ENCODE data around the gene ATP5IF1.
A peak's percentile ranks its signal among the peaks of the same experiment; 100 is the strongest.

Gene ATP5IF1

DNA sequence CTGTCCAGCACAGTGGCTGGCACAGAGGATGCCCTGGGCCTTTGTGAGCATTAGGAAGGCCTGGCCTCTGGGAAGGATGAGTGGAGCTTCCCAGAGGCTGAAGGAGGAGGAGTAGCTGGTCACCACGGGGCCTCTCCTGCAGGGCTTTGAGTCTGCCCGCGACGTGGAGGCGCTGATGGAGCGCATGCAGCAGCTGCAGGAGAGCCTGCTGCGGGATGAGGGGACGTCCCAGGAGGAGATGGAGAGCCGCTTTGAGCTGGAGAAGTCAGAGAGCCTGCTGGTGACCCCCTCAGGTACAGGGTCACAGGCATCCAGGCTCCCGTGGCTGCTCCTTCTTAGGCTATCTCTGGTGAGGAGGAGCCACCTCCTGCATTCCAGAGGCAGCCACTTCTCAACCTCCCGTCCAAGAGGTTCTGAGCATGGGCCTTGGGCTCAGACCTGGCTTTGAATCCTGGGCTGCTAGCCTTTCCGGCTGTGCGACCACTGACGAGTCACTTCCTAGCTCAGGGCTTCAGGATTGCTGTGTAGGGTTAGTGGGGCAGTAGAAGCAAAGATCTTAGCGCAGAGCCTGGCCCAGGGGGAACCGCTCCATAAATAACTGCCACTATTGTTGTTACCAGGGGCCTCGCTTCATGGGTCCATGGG is 37.4 kb downstream of the ATP5IF1 start:
- no peak overlapping the region for H3K27ac Mint-ChIP-seq

DNA sequence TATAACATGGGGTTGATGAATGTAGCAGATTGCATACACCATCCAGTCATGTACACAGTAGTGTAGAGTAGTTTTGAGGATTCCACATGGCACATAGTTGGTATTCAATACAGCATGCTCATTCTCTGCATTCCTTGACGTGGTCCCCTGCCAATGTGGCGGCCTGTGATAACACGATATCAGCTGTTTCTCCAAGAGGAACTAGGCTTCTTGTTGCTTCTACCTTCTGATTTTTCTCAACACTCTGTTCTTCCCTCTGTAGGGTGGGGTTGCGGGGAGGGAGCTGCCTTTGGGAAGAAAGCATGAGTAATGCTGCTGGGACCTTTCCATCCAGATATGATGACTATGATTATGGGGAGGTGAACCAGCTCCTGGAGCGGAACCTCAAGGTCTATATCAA is 42.8 kb downstream of the ATP5IF1 start:
- Mint-ChIP-seq H3K27ac (no peak overlapping the region), H3K4me1 (no peaks in the 10 kb centered on the region), H3K36me3 (peaks cover 19% of the 10 kb centered on the region), H3K27me3 (no peaks in the 10 kb centered on the region), H3K9me3 (no peaks in the 10 kb centered on the region), H3K4me3 (no peak overlapping the region)

More for the DNA sequence above, 37.4 kb downstream of the ATP5IF1 start:
- H3K9me3 Mint-ChIP-seq, result no peaks in the 10 kb centered on the region
- no peaks in the 10 kb centered on the region for H3K4me1 Mint-ChIP-seq
- no peaks in the 10 kb centered on the region for H3K27me3 Mint-ChIP-seq
- H3K36me3 Mint-ChIP-seq, result peaks cover 12% of the 10 kb centered on the region
- H3K4me3 Mint-ChIP-seq, result no peak overlapping the region

DNA sequence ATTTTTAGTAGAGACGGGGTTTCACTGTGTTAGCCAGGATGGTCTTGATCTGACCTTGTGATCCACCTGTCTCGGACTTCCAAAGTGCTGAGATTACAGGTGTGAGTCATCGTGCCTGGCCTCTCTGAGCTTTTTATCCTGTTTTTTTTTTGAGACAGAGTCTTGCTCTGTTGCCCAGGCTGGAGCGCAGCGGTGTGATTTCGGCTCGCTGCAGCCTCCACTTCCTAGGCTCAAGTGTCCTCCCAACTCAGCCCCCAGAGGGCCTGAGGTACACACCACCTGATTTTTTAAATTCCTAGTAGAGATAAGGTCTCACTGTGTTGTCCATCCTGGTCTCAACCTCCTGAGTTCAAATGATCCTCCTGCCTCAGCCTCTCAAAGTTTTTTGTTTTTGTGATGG is 43.8 kb downstream of the ATP5IF1 start:
- Mint-ChIP-seq H3K4me1 (no peaks in the 10 kb centered on the region), H3K27ac (no peak overlapping the region), H3K4me3 (no peak overlapping the region), H3K36me3 (peaks cover 19% of the 10 kb centered on the region), H3K9me3 (no peaks in the 10 kb centered on the region), H3K27me3 (no peaks in the 10 kb centered on the region)

DNA sequence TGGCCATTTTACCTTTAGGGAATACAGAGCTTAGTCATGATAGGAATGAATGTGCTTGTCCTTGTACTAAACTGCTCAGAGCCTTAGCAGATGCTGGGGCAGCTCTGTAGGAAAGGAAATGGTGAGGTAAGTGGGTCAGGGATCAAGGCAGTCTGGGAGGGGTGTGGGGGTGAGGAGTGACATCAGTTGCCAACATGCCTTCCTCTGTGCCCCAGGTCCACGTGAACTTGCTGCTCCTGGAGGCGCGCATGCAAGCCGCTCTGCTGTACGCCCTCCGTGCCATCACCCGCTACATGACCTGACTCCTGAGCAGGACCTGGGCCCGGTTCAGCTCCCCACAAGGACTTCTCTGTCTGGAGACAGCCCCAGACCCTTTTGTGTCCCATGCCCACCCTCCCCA is 44.6 kb downstream of the ATP5IF1 start:
- H3K9me3 Mint-ChIP-seq, result no peaks in the 10 kb centered on the region

DNA sequence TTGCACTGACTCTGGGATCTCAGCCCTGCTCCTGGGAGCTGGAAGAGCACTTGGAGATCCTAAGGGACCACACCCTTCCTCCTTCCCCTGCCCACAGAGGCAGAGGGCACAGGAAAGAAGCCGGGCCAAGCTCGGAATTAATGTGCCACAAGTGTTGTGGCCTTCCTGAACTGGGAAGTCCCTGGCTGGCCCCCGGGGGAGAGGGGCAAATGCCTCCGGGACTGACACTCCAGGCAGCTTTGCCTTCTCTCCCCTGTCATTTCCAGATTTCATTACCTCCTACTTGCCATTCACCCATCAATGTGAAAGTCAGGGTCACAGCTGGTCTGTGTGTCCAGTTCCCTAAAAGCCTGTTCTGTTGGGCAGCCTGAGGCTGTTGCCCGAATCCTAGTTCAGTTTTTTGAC is 45.1 kb downstream of the ATP5IF1 start:
- H3K4me3 Mint-ChIP-seq, result no peak overlapping the region
- H3K9me3 Mint-ChIP-seq, result no peaks in the 10 kb centered on the region
- no peaks in the 10 kb centered on the region for H3K27me3 Mint-ChIP-seq
- no peaks in the 10 kb centered on the region for H3K4me1 Mint-ChIP-seq
- peaks cover 15% of the 10 kb centered on the region for H3K36me3 Mint-ChIP-seq
- H3K27ac Mint-ChIP-seq, result no peak overlapping the region

More for the DNA sequence above, 44.6 kb downstream of the ATP5IF1 start:
- no peak overlapping the region for H3K27ac Mint-ChIP-seq
- H3K27me3 Mint-ChIP-seq, result no peaks in the 10 kb centered on the region
- no peak overlapping the region for H3K4me3 Mint-ChIP-seq
- H3K4me1 Mint-ChIP-seq, result no peaks in the 10 kb centered on the region
- peaks cover 15% of the 10 kb centered on the region for H3K36me3 Mint-ChIP-seq

DNA sequence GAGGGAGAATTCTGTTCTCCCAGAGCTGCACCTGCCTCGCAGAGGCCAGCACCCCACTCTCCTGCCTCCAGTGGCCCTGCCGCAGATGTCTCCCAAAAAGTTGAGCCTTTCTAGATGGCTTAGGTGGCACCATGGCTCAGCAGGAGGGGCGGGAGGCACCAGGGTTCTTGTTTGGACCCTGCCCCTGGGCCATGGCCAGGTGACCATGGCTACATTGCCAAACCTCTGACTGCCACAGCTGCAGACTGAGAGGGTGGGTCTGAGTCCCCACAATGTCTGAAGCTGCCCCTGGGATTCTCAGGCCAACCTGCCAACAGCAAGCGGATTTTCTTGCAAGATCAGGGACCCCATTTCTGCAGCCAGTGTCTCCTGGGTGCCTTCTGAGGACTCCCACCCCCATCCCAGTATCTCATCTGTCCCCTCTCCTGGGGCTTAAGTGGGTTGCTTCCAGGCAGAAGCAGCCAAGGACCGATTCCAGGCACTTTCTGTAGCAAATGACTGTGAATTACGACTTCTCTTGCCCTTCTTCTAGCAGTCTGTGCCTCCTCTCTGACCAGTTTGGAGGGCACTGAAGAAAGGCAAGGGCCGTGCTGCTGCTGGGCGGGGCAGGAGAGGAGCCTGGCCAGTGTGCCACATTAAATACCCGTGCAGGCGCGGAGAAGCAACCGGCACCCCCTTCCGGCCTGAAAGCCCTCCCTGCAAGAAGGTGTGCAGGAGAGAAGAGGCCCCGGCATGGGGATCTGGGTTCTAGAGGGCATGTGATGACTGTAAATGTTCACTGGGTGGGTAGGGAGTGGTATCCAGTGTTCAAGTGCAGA is 45.9 kb downstream of the ATP5IF1 start:
- H3K36me3 Mint-ChIP-seq, result peaks cover 15% of the 10 kb centered on the region
- H3K27ac Mint-ChIP-seq, result no peak overlapping the region
- H3K9me3 Mint-ChIP-seq, result no peaks in the 10 kb centered on the region
- no peaks in the 10 kb centered on the region for H3K4me1 Mint-ChIP-seq
- no peak overlapping the region for H3K4me3 Mint-ChIP-seq
- H3K27me3 Mint-ChIP-seq, result no peaks in the 10 kb centered on the region

DNA sequence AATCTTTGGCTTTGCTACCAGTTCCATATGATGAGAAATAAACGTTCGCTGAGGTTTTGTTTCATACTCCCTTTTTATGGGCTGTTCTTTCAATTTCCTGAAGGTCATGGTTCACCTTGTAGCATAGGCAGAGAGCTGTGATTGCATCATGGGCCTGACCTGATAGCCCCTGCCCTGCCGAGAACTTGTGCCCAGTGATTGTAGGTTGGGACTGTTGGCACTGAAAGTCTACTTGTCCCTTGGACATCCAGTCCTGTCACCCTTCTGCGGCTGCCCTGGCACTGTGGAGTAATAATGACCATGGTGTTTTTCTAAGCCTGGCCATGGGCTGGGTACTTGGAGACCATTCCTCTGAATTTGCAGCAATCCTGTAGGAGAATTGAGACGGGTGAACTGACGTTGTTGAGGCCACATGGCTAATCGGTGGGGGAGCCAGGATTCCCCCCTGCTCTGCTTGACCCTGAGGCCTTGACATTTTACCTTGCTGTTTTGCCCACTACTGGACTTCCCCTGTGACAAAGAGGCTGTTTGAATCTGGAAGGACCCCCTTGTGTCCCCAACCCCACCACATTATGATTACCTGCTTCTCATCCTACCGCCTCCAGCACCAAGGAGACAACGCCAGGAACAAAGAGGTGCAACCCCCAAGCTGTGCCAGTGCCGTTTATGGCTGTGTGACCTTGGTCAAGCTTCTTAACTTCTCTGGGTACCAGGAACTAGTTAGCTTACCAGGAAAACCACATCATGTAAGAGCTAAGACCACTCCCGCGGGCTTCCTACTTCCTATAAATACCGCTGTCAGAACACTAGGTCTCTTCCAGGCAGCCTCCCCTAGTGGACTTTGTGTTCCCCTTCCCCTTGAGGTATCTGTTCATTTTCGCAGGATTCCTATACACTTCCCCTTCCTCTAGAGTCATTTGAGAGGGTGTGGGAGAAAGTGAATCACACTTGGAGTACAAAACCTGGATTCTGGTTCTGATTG is 46.8 kb downstream of the ATP5IF1 start:
- H3K4me1 Mint-ChIP-seq, result no peaks in the 10 kb centered on the region
- H3K4me3 Mint-ChIP-seq, result no peak overlapping the region
- H3K36me3 Mint-ChIP-seq, result peaks cover 13% of the 10 kb centered on the region
- peak overlapping the region; percentile 51 for H3K27ac Mint-ChIP-seq
- no peaks in the 10 kb centered on the region for H3K27me3 Mint-ChIP-seq
- no peaks in the 10 kb centered on the region for H3K9me3 Mint-ChIP-seq

DNA sequence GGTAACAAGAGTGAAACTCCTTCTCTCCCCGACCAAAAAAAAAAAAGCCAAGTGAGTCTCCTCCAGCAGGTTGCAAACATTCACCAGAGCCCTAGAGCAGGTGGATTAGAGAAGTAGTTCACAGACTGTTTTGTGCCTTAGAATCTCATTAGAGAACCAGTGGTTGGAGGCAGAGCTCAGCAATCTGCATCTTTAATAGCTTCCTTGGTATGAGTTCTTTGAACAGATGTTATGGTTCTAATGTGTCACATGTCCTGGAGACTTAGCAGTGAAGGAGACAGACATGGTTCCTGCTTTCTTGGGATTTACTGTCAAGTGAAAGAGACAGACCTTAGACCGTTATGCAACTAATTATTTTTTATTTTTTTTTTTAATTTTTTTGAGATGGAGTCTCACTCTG is 50.2 kb downstream of the ATP5IF1 start:
- no peaks in the 10 kb centered on the region for H3K4me1 Mint-ChIP-seq
- H3K4me3 Mint-ChIP-seq, result no peak overlapping the region
- no peak overlapping the region for H3K27ac Mint-ChIP-seq
- H3K36me3 Mint-ChIP-seq, result no peaks in the 10 kb centered on the region
- no peaks in the 10 kb centered on the region for H3K9me3 Mint-ChIP-seq
- H3K27me3 Mint-ChIP-seq, result no peaks in the 10 kb centered on the region

Data from activated naive CD4-positive, alpha-beta T cell treated with anti-CD3 and anti-CD28 coated beads, Interleukin-2, amount 50 U/mL, for 24 hours (primary cell).